Vagina (tissue), 2 donors: ENCODE measurements around the gene TMEM270. TPM values are rescaled to one million over a fixed set of nuclear protein-coding genes. Genes with fewer than 3 reads are reported as not detected.

Source experiments
- DNase-seq, 2 donors: peaks; one replicate each; pipeline ENCODE4 v3.0.0-alpha.2; 2017; ENCODE audit errors: extremely low spot score in 2 of 2
- H3K27ac ChIP-seq: fragments of 200-600 bp; sonication (generic); one replicate; pipeline ENCODE4 v1.5.1; 2019
- H3K27me3 ChIP-seq: fragments of 200-600 bp; sonication (generic); one replicate; pipeline ENCODE4 v1.5.1; 2019
- H3K36me3 ChIP-seq, 2 donors: fragments of 200-600 bp; sonication (generic); one replicate each; pipeline ENCODE4 v1.5.1; 2017 to 2019
- H3K4me1 ChIP-seq: fragments of 200-600 bp; sonication (generic); one replicate; pipeline ENCODE4 v1.5.1; 2019
- H3K4me3 ChIP-seq, 2 donors: fragments of 200-600 bp; sonication (generic); 1 replicate in 1 of 2; 2 replicates in 1 of 2; pipeline ENCODE4 v1.5.1; 2016 to 2019
- H3K9me3 ChIP-seq: fragments of 200-600 bp; sonication (generic); one replicate; pipeline ENCODE4 v1.5.1; 2019
- POLR2A ChIP-seq, 2 donors: fragments of 450-650 bp; IDR thresholded peaks; one replicate each; pipeline ENCODE4 v1.6.1; 2017; ENCODE audit warnings: antibody characterized with exemption in 2 of 2, mild to moderate bottlenecking in 2 of 2, moderate library complexity in 2 of 2
- POLR2AphosphoS5 ChIP-seq, 2 donors: sonication (generic); formaldehyde crosslinking; IDR thresholded peaks; one replicate each; pipeline ENCODE4 v1.9.0; 2017; ENCODE audit warnings: antibody characterized with exemption in 2 of 2, mild to moderate bottlenecking in 2 of 2, low read depth in 1 of 2; ENCODE audit not compliant: insufficient read depth in 1 of 2
- intact Hi-C: fragments of 100-400 bp; cut with DNase I; formaldehyde crosslinking; loops from one replicate; pipeline ENCODE4 v1.15.1; 2023
- total RNA-seq: library from RNA; depleted of rRNA; stranded (reverse); fragments of >200 nt; gene quantifications from one replicate; pipeline ENCODE4 v1.2.3, GENCODE V29; 2016
- TF ChIP-seq, protein P1 (sequence below), 3 experiments: fragments of 450-650 bp in 2 of 3; fragments of 200-600 bp in 1 of 3; sonication (generic) in 1 of 3; IDR thresholded peaks; one replicate each; pipeline ENCODE4 v1.5.1; 2017 to 2019; ENCODE audit warnings: antibody characterized with exemption in 3 of 3, mild to moderate bottlenecking in 2 of 3, moderate library complexity in 2 of 3

The TMEM270 gene
- total RNA-seq, 1 donor from 2014 or later, result not detected

- no peaks in the 10 kb centered on the region for H3K36me3 ChIP-seq
- no peaks in the 10 kb centered on the region for H3K9me3 ChIP-seq
- DNase-seq, result no peak
- no peak for TF ChIP-seq POLR2AphosphoS5 (IDR thresholded peaks at IDR 0.05; ENCODE audit: insufficient read depth in 1 of 2, low read depth in 1 of 2)
- TF ChIP-seq, protein P1, sequence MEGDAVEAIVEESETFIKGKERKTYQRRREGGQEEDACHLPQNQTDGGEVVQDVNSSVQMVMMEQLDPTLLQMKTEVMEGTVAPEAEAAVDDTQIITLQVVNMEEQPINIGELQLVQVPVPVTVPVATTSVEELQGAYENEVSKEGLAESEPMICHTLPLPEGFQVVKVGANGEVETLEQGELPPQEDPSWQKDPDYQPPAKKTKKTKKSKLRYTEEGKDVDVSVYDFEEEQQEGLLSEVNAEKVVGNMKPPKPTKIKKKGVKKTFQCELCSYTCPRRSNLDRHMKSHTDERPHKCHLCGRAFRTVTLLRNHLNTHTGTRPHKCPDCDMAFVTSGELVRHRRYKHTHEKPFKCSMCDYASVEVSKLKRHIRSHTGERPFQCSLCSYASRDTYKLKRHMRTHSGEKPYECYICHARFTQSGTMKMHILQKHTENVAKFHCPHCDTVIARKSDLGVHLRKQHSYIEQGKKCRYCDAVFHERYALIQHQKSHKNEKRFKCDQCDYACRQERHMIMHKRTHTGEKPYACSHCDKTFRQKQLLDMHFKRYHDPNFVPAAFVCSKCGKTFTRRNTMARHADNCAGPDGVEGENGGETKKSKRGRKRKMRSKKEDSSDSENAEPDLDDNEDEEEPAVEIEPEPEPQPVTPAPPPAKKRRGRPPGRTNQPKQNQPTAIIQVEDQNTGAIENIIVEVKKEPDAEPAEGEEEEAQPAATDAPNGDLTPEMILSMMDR (IDR thresholded peaks at IDR 0.05), result no peak
- TF ChIP-seq POLR2A (IDR thresholded peaks at IDR 0.05), result no peak
- intact Hi-C loops, result no loop called here
- peaks cover 33% of the 10 kb centered on the region for H3K4me1 ChIP-seq
- no peaks in the 10 kb centered on the region for H3K27me3 ChIP-seq
- H3K27ac ChIP-seq, result peak overlapping the region; percentile 56
- H3K4me3 ChIP-seq, result no peak overlapping the region
These were observed 9.1 kb downstream of the TMEM270 start for GRCh38 chr7:73870041-73870492.

GRCh38 chr7:73871163-73872011 lies 10.4 kb downstream of the TMEM270 start:
- Histone ChIP-seq H3K27ac (peak overlapping the region; percentile 62), H3K9me3 (no peaks in the 10 kb centered on the region), H3K36me3 (no peaks in the 10 kb centered on the region), H3K4me3 (no peak overlapping the region), H3K27me3 (no peaks in the 10 kb centered on the region), H3K4me1 (peaks cover 33% of the 10 kb centered on the region)
- TF ChIP-seq POLR2AphosphoS5 (IDR thresholded peaks at IDR 0.05; ENCODE audit: insufficient read depth in 1 of 2, low read depth in 1 of 2), result peak in 1 of 2 donors; percentile 52
- TF ChIP-seq, protein P1 (IDR thresholded peaks at IDR 0.05), result no peak
- TF ChIP-seq POLR2A (IDR thresholded peaks at IDR 0.05), result no peak
- intact Hi-C loops, result no loop called here
- DNase-seq, result no peak

DNA sequence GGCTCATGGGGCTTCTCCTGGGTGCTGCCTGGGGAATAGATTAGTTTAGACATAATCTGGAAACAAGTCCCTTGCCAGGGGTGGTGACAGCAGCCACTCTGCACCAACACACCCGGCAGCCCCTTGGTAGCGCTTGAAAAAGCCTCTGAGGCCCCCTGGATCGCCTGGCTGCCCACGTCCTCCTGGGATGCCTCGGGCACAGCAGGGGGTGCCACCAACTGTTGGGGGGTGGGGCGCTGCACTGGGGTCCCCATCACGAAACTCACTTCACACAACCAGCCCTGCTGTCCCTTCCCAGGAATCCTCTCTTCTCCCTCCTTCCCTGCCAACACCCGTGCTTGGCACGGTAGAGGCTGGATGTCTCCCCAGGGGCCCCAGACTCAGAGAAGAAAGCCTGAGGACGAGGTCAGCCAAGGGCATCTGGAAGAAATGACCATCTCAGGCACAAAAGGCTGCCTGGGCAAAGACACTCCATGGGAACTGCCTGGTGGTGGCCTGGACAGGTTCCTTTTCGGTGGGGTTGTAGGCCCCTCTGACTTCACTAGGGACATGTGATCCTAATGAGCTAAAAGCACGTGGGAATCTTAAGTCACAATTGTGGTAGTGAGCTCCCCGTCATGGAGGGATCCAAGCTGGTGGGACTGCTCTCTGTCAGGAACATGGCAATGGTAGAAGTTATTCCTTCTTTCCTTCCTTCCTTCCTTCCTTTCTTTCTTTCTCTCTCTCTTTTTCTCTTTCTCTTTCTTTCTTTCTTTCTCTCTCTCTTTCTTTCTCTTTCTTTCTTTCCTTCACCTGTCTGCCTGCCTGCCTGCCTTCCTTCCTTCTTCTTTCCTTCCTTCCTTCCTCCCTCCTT lies 11.3 kb downstream of the TMEM270 start:
- peaks cover 33% of the 10 kb centered on the region for H3K4me1 ChIP-seq
- no peak for DNase-seq
- H3K27me3 ChIP-seq, result no peaks in the 10 kb centered on the region
- H3K27ac ChIP-seq, result peak overlapping the region; percentile 62
- intact Hi-C loops, result no loop called here
- H3K9me3 ChIP-seq, result no peaks in the 10 kb centered on the region
- no peaks in the 10 kb centered on the region for H3K36me3 ChIP-seq
- H3K4me3 ChIP-seq, result no peak overlapping the region
- TF ChIP-seq, protein P1 (IDR thresholded peaks at IDR 0.05), result no peak
- TF ChIP-seq POLR2AphosphoS5 (IDR thresholded peaks at IDR 0.05; ENCODE audit: insufficient read depth in 1 of 2, low read depth in 1 of 2) (no peak), POLR2A (IDR thresholded peaks at IDR 0.05) (no peak)

GRCh38 chr7:73876361-73876760 lies 15.4 kb downstream of the TMEM270 start:
- Histone ChIP-seq H3K9me3 (no peaks in the 10 kb centered on the region), H3K4me3 (no peak overlapping the region), H3K27me3 (no peaks in the 10 kb centered on the region), H3K27ac (no peak overlapping the region), H3K36me3 (no peaks in the 10 kb centered on the region), H3K4me1 (peaks cover 33% of the 10 kb centered on the region)
- TF ChIP-seq POLR2AphosphoS5 (IDR thresholded peaks at IDR 0.05; ENCODE audit: insufficient read depth in 1 of 2, low read depth in 1 of 2), result no peak
- TF ChIP-seq, protein P1 (IDR thresholded peaks at IDR 0.05), result no peak
- no peak for TF ChIP-seq POLR2A (IDR thresholded peaks at IDR 0.05)
- intact Hi-C loops, result no loop called here
- DNase-seq, result no peak
